GM19193 (cell line): ENCODE data around the gene PANX1.

Source experiments
- POLR2A ChIP-seq: IDR thresholded peaks from 4 replicates; pipeline ENCODE4 v1.6.1; 2011; ENCODE audit not compliant: insufficient read depth, insufficient read length; ENCODE audit errors: extremely low read depth

Gene PANX1

DNA sequence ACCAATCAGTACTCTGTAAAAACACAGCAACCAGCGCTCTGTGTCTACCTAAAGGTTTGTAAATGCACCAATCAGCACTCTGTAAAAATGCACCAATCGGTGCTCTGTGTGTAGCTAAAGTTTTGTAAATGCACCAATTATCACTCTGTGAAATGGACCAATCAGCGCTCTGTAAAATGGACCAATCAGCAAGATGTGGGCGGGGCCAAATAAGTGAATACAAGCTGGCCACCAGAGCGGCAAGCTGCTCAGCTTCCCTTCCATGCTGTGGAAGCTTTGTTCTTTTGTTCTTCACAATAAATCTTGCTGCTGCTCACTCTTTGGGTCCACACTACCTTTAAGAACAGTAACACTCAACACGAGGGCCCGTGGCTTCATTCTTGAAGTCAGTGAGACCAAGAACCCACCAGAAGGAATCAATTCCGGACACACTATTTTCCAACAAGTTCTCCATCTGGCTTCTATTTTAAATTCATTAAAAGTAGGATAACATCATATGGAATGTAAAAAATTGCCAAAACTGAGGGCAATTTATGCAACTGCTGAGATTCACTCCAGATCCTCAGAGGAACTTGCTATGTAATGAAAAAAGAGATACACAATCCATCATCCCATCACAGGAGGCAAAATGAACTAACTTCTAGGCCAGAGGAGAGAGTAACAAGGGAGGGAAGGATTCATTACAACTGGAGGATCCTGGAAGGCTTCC, 3.1 kb upstream of the PANX1 start:
- no peak for TF ChIP-seq POLR2A

DNA sequence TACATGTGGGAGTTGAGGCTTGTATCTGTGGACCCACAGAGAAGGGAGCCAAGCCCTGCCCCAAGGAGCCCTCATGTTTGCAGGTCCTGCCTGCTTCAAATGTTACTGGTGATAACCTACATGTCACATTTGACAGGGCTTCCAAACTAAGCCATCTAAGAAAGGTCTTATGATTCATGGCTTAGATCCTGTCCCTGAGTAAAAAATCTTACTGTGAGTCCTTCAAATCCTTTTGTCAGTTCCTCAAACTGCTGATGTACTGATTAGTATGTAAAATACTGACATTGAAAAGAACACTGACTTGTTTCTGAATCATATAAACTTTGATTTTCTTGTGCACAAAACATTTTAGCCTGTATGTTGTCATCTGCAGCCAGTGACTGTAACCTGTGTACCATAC, 1.0 kb upstream of the PANX1 start:
- TF ChIP-seq POLR2A: no peak

DNA sequence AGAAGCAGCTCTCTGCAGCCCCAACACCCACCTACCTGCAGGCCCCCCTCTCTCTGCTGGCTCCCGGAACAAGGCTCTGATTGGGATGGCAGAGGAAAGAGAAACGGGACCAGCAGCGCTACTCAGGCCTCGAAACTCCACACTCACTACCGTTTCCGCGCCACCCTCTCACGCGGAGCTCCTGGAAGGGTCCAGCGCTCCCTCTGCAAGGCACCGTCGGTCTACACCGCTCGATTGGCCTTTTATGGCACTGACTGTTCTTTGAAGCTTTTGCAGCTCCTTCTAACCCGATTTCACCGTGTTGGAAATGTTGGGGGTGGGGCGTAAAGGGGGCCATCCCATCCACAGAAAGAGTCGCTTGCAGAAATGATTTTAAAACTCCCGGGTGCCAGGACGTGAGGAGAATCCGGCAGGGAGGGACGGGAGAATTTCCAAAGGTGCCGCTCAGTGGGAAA, 323 bp upstream of the PANX1 start:
- TF ChIP-seq POLR2A: no peak

DNA sequence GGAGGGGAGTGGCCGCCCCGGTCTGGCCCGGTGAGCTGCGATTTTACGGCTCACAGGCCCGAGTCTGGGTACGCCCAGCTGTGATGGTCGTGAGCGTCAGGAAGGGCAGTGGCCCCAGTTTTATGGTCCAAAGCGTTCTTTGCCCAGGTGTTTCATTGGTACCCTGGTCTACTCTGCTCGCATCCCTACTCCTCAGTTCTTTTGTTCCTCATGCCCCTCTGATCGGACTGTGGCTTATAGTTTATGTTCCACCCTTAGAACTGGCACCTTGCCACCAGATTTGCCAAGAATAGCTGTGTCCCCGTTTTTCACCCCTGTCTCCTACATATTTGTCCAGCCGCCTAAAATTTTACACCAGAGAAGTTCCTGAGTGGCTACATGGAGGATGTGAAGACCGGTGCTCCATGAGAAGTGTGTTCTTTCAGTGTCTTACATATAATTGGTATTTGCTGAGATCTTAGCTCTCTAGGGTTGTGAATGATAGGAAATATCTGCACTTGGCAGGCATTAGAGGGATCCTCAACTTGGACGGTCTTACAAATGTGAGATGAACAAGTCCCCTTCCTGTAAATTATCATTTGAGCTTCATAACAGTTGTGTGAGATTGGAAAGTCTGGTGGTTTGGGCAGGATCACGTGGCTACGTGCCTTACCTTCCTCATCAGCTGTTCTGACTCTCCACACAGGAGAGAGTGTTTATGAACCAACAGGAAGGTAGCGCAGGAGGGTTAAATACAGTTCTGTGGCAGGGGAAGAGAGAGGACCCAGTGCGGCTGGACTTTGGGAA, 1.1 kb downstream of the PANX1 start:
- TF ChIP-seq POLR2A: no peak

DNA sequence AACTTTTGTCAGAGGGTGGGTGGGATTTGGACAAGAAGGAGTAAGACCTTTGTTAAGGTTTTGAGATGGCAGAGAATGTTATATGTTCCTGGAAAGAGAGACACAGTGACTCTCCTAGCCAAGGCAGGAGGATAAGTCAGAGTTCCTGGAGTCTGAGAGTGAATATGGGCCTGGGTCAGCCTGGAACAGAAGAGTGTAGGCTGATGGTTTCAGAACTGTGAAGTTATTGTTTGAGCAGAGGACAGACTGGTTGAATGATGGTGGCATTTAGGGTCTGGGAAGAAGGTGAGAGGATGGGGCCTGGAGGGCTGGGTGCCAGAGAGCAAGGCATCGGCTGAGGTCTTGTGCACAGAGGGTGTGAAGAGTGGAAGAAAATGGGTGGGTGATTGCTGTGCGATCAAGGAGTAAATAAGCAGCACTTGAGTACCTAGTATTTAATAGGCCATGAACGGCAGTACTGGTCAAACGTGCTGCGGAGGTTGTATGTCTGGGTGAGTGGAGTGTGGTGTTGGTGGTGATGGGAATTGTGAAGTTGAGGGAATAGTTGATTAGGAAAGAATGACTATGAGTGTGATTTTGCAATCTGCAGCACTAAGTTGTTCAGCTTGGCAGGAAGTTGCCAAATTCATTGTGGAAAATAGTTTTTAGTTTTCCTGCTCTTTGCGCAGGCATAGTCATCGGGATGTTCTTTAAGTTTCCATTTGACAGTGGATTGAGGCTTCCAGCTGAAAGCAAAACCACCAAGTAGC, 1.8 kb downstream of the PANX1 start:
- TF ChIP-seq POLR2A: no peak

DNA sequence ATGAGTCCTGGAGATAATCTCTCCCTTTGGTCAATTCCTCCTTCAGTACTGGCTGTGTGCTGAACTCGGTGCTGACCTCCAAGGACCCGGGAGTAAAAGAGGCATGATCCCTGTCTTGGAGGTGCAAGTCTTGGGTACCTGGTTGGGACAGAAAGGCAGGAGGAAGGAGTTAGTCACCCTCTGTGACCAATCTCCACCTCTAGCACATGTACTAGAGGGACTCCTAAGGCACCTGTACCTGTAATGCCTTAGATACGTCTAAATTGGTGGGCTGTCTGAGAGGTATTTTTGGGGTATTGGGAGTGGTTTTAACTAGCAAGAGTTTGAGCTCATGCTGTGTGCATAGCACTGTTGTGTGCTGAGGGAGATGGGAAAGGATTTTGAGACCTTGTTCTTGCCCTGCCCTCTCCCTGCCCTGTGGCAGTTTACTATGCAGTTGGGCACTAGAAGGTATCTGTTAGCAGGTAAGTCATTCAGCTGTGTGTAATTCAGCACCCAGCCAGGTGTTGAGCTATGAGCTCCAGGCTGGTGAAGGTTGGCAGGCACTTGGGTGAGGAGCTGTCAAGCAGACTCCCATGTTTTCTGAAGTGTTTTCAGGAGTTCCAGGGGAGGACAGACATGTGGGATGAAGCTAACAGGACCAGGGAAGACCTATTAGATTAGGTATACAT, 2.5 kb downstream of the PANX1 start:
- no peak for TF ChIP-seq POLR2A

DNA sequence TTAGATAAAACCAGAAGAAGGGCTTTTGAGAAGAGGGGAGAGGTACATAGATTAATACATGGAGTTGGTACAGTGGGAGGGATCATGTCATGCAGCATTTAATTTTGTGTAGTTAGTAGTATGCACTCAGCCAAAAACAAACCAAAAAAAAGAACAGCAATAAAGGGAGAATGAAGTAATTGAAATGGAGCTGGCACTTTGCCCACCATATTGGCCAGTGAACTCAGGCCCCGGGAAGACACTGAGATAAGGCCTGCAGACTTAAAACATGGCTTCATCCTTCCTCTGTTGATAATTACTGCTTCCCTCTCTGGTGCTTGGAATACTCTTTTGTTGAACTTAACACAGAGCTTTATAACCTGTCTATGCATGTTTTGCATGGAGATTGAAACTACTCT, 3.1 kb downstream of the PANX1 start:
- TF ChIP-seq POLR2A: no peak

DNA sequence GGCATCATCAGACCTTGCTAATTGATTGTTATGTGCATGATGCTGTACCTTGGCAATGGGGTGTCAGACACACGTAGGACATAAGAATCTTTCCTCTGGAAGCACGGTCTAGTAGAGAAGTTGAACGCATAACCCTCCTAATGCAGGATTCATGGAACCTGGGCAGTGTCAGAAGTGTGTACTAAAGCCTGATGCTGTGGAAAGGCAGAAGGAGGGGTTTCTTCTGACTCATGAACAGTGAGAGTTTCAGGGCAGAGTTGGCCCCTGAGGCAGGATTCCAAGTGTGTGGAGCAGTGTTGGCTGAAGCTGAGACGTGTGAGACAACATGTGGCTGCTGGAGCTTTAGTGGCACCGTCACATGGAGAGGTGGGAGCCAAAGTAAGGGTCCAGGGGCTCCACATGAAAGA, 3.5 kb downstream of the PANX1 start:
- no peak for TF ChIP-seq POLR2A

DNA sequence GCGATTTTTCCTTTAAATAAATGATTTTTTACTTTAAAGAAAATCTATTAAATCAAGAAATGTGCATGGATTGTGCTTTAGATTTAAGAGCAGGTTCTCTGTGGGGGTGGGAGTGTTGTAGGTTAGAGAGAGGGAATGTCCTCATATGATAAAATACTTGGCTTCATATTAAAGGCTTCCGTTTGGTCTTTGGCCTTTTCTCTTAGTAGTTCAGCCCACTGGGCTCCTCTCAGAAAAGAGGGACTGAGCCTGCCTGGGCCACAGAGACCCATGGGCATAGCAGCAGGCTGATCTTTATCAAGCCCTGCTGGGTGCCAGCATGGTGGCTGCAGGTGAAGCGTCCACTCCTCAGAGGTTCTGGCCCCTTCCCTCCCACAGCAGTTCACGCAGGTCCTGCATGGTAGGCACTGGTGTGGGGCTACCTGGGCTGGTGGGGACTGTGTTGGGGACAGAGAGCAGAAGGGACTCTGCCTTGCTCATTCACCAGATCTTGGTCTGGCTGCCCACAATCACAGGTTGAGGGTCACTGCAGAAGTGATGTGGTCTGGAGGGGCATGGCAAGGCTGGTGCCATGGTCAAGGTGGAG, 4.3 kb downstream of the PANX1 start:
- no peak for TF ChIP-seq POLR2A

DNA sequence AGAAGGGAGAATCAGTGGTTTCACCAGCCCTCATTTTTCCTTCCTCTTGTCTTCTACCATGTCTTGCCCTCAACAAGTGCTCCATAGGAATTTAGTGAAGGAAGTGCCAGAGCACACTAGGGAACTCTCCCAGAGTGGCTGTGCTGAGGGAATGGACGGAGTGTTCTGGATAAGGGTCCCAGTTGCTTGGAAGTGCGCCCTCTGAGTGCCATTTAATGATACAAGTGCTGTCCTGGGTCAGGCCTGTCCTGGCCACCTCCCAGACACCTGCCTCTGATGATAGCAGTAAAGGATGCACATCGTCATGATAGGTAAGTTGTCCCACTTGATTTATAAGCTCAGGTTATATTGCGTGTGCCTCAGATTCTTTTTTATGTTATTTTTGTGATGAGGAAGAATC, 5.1 kb downstream of the PANX1 start:
- TF ChIP-seq POLR2A: no peak

DNA sequence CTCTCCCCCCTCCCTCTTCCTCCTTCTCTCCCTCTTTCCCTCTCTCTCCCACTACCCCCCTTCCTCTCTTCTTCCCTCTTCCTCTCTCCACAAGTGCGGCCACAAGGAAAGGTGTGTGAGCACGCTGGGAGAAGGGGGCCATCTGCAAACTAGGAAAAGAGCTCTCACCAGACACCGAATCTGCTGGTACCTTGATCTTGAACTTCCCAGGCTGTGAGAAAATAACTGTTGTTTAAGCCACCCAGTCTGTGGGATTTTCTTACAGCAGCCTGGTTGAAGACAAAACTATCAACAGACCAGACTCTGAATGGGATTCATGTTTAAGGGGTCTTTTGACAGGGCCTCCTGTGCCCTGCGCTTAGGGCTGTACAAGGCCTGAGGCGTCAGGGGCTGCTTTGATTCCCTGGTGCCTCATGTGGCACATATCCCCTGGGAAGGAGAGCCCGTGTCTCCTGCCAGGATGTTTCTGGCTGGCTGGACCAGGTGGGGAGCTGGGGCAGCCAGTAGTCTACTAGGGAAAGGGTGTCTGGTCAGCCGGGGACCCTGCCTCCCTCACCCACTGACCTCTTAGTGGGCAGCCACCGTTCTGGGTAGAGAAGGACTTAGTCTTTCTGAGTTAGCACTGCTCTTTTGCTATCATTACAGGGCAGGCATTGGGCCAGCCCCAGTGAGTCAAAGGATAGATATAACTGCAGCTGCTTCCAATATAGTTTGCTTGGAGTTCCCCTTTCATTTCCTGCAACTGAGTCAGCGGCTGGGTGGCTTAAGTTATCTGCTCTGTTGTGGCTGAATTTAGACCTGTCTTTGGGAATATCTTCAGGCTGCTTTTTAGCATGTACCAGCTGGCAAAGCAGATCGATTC, 6.2 kb downstream of the PANX1 start:
- no peak for TF ChIP-seq POLR2A

DNA sequence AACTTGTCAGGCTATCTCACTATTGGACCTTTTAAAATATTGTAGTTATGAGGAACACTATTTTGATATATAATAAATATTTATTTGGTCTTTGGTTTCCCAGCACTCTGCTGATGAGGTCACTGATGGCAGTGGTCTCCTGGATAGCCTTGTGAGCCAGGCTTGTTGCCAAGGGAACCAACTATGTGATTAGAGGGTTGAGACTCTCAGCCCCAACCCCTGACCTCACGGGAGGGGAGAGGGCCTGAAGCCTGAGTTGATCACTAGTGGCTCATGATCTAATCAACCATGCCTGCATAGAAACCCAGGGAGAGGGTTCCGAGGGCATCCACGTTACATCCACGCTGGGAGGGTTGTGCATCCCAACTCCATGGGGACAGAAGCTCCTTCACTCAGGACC, 10.8 kb downstream of the PANX1 start:
- no peak for TF ChIP-seq POLR2A

DNA sequence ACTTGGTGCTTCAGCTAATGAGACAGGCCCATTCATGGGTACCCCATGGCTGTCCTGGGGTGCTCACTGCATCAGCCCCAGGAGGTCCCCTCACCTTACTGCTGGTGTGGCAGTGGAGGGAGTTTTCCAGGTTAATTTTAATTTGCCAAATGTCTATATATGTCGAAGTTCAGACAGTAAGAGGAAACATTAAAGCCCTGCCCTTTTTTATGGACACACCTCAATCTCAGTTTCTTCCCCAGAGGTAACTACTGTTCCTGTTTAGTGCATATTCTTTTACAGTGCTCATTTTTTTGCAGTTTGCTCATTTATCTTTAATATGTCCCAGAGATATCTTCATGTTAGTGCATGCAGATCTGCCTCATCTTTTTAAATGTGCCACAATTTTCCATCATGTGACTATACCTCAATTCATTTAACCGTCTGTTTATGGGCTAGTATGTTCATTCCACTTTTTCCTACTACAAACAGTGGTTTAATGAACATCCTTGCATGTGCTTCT, 11.6 kb downstream of the PANX1 start:
- TF ChIP-seq POLR2A: no peak

DNA sequence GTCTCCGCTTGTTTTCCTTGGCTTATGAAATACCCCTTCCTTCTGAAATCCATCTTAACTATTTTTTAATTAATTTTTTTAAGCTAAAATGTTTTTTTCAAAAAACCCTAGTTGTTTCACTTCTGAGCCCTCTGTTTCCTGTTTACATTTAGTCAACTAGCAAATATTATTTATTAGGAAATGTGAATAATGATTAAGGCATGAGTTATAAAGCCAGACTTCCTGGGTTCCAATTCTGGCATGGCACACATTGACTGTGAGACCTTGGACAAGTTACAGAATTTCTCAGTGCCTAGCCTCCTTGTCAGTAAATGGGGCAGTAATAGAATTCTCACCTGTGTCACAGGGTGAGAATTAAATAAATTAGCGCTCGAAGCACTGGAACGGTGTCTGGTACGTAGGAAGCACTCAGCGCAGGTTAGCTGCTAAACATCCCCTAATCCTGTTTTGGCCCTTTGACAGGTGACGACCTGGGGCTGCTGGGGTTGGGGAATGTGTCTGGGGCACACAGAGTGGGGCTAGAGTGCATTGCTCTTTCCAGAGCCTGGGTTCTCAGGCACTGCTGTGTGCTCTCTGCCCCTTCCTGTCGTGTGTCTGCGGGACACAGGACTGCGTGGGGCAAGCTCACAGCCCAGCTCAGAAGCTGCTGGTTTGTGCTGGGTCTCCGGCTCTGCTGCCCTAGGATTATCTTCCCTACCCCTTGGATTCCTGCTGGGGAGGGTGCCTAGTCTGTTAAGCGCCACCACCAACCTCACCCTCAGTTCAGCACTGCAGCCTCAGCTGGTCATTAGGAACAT, 13.1 kb downstream of the PANX1 start:
- no peak for TF ChIP-seq POLR2A
